Activated naive CD4-positive, alpha-beta T cell treated with anti-CD3 and anti-CD28 coated beads, Interleukin-2, amount 10 ng/mL, durations not matched to agents 7 days and 5 days (primary cell): ENCODE results near the gene MIP.
"Not testable (repeated sequence)": the region's sequence is repeated elsewhere in the genome, so short reads cannot be mapped to it uniquely, and the experiment has no call there.

Experiments
- CTCF ChIA-PET: fragments of 350-600 bp; sonication (Branson Sonifier 250); formaldehyde crosslinking; loops from one replicate; lab custom pipeline; 2021; ENCODE audit warnings: antibody characterized with exemption; lab: Charles Lee
- DNase-seq: peaks from one replicate; pipeline ENCODE4 v3.0.0-alpha.2; 2020
- H3K27ac Mint-ChIP-seq: one replicate; pipeline ENCODE4 v1.8.0; 2021; ENCODE audit warnings: mild to moderate bottlenecking, moderate library complexity, mixed read lengths
- H3K27me3 Mint-ChIP-seq: one replicate; pipeline ENCODE4 v1.8.0; 2021; ENCODE audit warnings: mild to moderate bottlenecking, mixed read lengths
- H3K36me3 Mint-ChIP-seq: one replicate; pipeline ENCODE4 v1.8.0; 2021; ENCODE audit warnings: mixed read lengths
- H3K4me1 Mint-ChIP-seq: one replicate; pipeline ENCODE4 v1.8.0; 2021; ENCODE audit warnings: mixed read lengths
- H3K4me3 Mint-ChIP-seq: one replicate; pipeline ENCODE4 v1.8.0; 2021; ENCODE audit warnings: mild to moderate bottlenecking, moderate library complexity, mixed read lengths
- H3K9me3 Mint-ChIP-seq: one replicate; pipeline ENCODE4 v1.8.0; 2021; ENCODE audit warnings: mixed read lengths

Gene MIP

GRCh38 chr12:56449622-56449984 is 4.9 kb downstream of the MIP start:
- Mint-ChIP-seq H3K9me3 (no peaks in the 10 kb centered on the region), H3K4me1 (peaks cover 23% of the 10 kb centered on the region), H3K36me3 (peaks cover 6% of the 10 kb centered on the region), H3K4me3 (peak overlapping the region; percentile 84), H3K27ac (peak overlapping the region; percentile 83), H3K27me3 (peaks cover 14% of the 10 kb centered on the region)
- CTCF ChIA-PET, result interaction anchor here (1.4 to 2.3 kb wide), 4 partner anchors 12 to 90 kb away, joined by 4 to 11 read pairs (median 8); partner anchors contain the start of gene STAT2
- DNase-seq, result no peak

- Mint-ChIP-seq H3K27ac (peak within 1 kb of the TSS; percentile 83), H3K4me1 (peaks cover 27% of the 10 kb centered on the region), H3K4me3 (peak within 1 kb of the TSS; percentile 84), H3K9me3 (peaks cover 2% of the 10 kb centered on the region), H3K36me3 (peaks cover 11% of the 10 kb centered on the region), H3K27me3 (peaks cover 13% of the 10 kb centered on the region)
- CTCF ChIA-PET, result interaction anchor here (0.7 to 2.3 kb wide), 5 partner anchors 12 to 724 kb away, joined by 3 to 11 read pairs (median 6); partner anchors contain the start of gene STAT2
- DNase-seq, result peak; percentile 90
Measured at GRCh38 chr12:56448860-56449621, 5.4 kb downstream of the MIP start, which contains the start of gene TIMELESS. TSS of gene TIMELESS (minus strand) at chr12:56449426. CDS start at chr12:56434170, 15,256 bp downstream.

- H3K4me3 Mint-ChIP-seq, H3K27me3 Mint-ChIP-seq, CTCF ChIA-PET, H3K9me3 Mint-ChIP-seq, DNase-seq, H3K27ac Mint-ChIP-seq: not testable (repeated sequence)
- Mint-ChIP-seq H3K4me1 (peaks cover 26% of the 10 kb centered on the region), H3K36me3 (peaks cover 32% of the 10 kb centered on the region)
Measured at GRCh38 chr12:56443208-56443607, 11.2 kb downstream of the MIP start.

- CTCF ChIA-PET, result interaction anchor here (1.2 kb wide), 1 partner anchor 25 kb away, joined by 3 read pairs; no protein-coding TSS in a partner anchor
- no peak overlapping the region for H3K4me3 Mint-ChIP-seq
- no peaks in the 10 kb centered on the region for H3K27me3 Mint-ChIP-seq
- peaks cover 9% of the 10 kb centered on the region for H3K4me1 Mint-ChIP-seq
- H3K27ac Mint-ChIP-seq, result peak overlapping the region; percentile 29
- H3K36me3 Mint-ChIP-seq, result peaks cover 17% of the 10 kb centered on the region
- no peak for DNase-seq
- no peaks in the 10 kb centered on the region for H3K9me3 Mint-ChIP-seq
Measured at GRCh38 chr12:56437430-56438176, 16.9 kb downstream of the MIP start.

- no peaks in the 10 kb centered on the region for H3K9me3 Mint-ChIP-seq
- peaks cover 2% of the 10 kb centered on the region for H3K4me1 Mint-ChIP-seq
- no peaks in the 10 kb centered on the region for H3K27me3 Mint-ChIP-seq
- no peak overlapping the region for H3K27ac Mint-ChIP-seq
- H3K36me3 Mint-ChIP-seq, result peaks cover 25% of the 10 kb centered on the region
- DNase-seq, result no peak
- H3K4me3 Mint-ChIP-seq, result no peak overlapping the region
- CTCF ChIA-PET, result interaction anchor here (0.7 kb wide), 1 partner anchor 167 kb away, joined by 3 read pairs; no protein-coding TSS in a partner anchor
Measured at GRCh38 chr12:56434828-56435227, 19.6 kb downstream of the MIP start.

- Mint-ChIP-seq H3K27ac (no peak overlapping the region), H3K9me3 (no peaks in the 10 kb centered on the region), H3K36me3 (peaks cover 32% of the 10 kb centered on the region), H3K4me1 (no peaks in the 10 kb centered on the region), H3K4me3 (no peak overlapping the region), H3K27me3 (no peaks in the 10 kb centered on the region)
- no peak for DNase-seq
- CTCF ChIA-PET, result no interaction called here
Measured at GRCh38 chr12:56431850-56432249, 22.6 kb downstream of the MIP start.

GRCh38 chr12:56431288-56431687 is 23.2 kb downstream of the MIP start:
- no peak overlapping the region for H3K27ac Mint-ChIP-seq
- no peak overlapping the region for H3K4me3 Mint-ChIP-seq
- CTCF ChIA-PET, result no interaction called here
- DNase-seq, result no peak
- H3K4me1 Mint-ChIP-seq, result no peaks in the 10 kb centered on the region
- no peaks in the 10 kb centered on the region for H3K27me3 Mint-ChIP-seq
- H3K36me3 Mint-ChIP-seq, result peaks cover 32% of the 10 kb centered on the region
- H3K9me3 Mint-ChIP-seq, result no peaks in the 10 kb centered on the region

- no peaks in the 10 kb centered on the region for H3K27me3 Mint-ChIP-seq
- no peak overlapping the region for H3K4me3 Mint-ChIP-seq
- peaks cover 48% of the 10 kb centered on the region for H3K36me3 Mint-ChIP-seq
- H3K27ac Mint-ChIP-seq, result no peak overlapping the region
- peaks cover 11% of the 10 kb centered on the region for H3K4me1 Mint-ChIP-seq
- CTCF ChIA-PET, result interaction anchor here (1.0 to 2.0 kb wide), 3 partner anchors 16 to 66 kb away, joined by 3 to 5 read pairs (median 3); partner anchors contain the start of gene STAT2
- DNase-seq, result no peak
- no peaks in the 10 kb centered on the region for H3K9me3 Mint-ChIP-seq
Measured at GRCh38 chr12:56425940-56426438, 28.5 kb downstream of the MIP start.

- no peak overlapping the region for H3K4me3 Mint-ChIP-seq
- CTCF ChIA-PET, result interaction anchor here (1.1 to 2.0 kb wide), 4 partner anchors 17 to 49 kb away, joined by 3 to 5 read pairs (median 3); no protein-coding TSS in a partner anchor
- H3K27ac Mint-ChIP-seq, result peak overlapping the region; percentile 0
- DNase-seq, result no peak
- peaks cover 11% of the 10 kb centered on the region for H3K4me1 Mint-ChIP-seq
- no peaks in the 10 kb centered on the region for H3K27me3 Mint-ChIP-seq
- H3K36me3 Mint-ChIP-seq, result peaks cover 49% of the 10 kb centered on the region
- H3K9me3 Mint-ChIP-seq, result no peaks in the 10 kb centered on the region
Measured at GRCh38 chr12:56425193-56425592, 29.3 kb downstream of the MIP start.

- H3K36me3 Mint-ChIP-seq, result peaks cover 61% of the 10 kb centered on the region
- no peak for DNase-seq
- H3K27me3 Mint-ChIP-seq, result no peaks in the 10 kb centered on the region
- H3K27ac Mint-ChIP-seq, result no peak overlapping the region
- no peak overlapping the region for H3K4me3 Mint-ChIP-seq
- H3K4me1 Mint-ChIP-seq, result peaks cover 9% of the 10 kb centered on the region
- H3K9me3 Mint-ChIP-seq, result no peaks in the 10 kb centered on the region
- CTCF ChIA-PET, result no interaction called here
Measured at GRCh38 chr12:56420411-56420810, 34.0 kb downstream of the MIP start.

- Mint-ChIP-seq H3K9me3 (no peaks in the 10 kb centered on the region), H3K4me1 (no peaks in the 10 kb centered on the region), H3K4me3 (no peak overlapping the region), H3K27me3 (no peaks in the 10 kb centered on the region), H3K27ac (no peak overlapping the region), H3K36me3 (peaks cover 49% of the 10 kb centered on the region)
- CTCF ChIA-PET, result interaction anchor here (0.7 kb wide), 1 partner anchor 12 kb away, joined by 3 read pairs; no protein-coding TSS in a partner anchor
- DNase-seq, result no peak
Measured at GRCh38 chr12:56417739-56418138, 36.7 kb downstream of the MIP start.

GRCh38 chr12:56414401-56414800 is 40.1 kb downstream of the MIP start:
- Mint-ChIP-seq H3K27me3 (no peaks in the 10 kb centered on the region), H3K27ac (no peak overlapping the region)

GRCh38 chr12:56413392-56413791 is 41.1 kb downstream of the MIP start:
- H3K27me3 Mint-ChIP-seq, result no peaks in the 10 kb centered on the region
- no peak for DNase-seq
- CTCF ChIA-PET, result no interaction called here
- H3K4me3 Mint-ChIP-seq, result no peak overlapping the region
- H3K9me3 Mint-ChIP-seq, result no peaks in the 10 kb centered on the region
- H3K36me3 Mint-ChIP-seq, result peaks cover 24% of the 10 kb centered on the region
- H3K4me1 Mint-ChIP-seq, result no peaks in the 10 kb centered on the region
- no peak overlapping the region for H3K27ac Mint-ChIP-seq

More at GRCh38 chr12:56414401-56414800, 40.1 kb downstream of the MIP start:
- Mint-ChIP-seq H3K36me3 (peaks cover 29% of the 10 kb centered on the region), H3K9me3 (no peaks in the 10 kb centered on the region), H3K4me1 (no peaks in the 10 kb centered on the region), H3K4me3 (no peak overlapping the region)
- CTCF ChIA-PET, result interaction anchor here (0.6 kb wide), 1 partner anchor 220 kb away, joined by 3 read pairs; no protein-coding TSS in a partner anchor
- DNase-seq, result no peak
